Mesothelial cell of epicardium (in vitro differentiated cells): ENCODE data around the gene NCDN. TPM values are rescaled to one million over a fixed set of nuclear protein-coding genes. Genes with fewer than 3 reads are reported as not detected.

Source experiments
- DNase-seq, 2 experiments: peaks; one replicate each; pipeline ENCODE4 v3.0.0; 2021; ENCODE audit warnings: low spot score in 2 of 2; ENCODE audit not compliant: unreplicated experiment in 2 of 2
- H3K27ac Mint-ChIP-seq: 2 replicates; pipeline ENCODE4 v1.8.0; 2021; ENCODE audit warnings: mixed read lengths
- H3K27me3 Mint-ChIP-seq: 2 replicates; pipeline ENCODE4 v1.8.0; 2021; ENCODE audit warnings: low read depth, mixed read lengths
- H3K36me3 Mint-ChIP-seq: 2 replicates; pipeline ENCODE4 v1.8.0; 2021; ENCODE audit warnings: mixed read lengths
- H3K4me1 Mint-ChIP-seq: 2 replicates; pipeline ENCODE4 v1.8.0; 2021; ENCODE audit warnings: mixed read lengths
- H3K4me3 Mint-ChIP-seq: 2 replicates; pipeline ENCODE4 v1.8.0; 2021; ENCODE audit warnings: mild to moderate bottlenecking, moderate library complexity, mixed read lengths
- H3K9me3 Mint-ChIP-seq: 2 replicates; pipeline ENCODE4 v1.8.0; 2021; ENCODE audit warnings: mixed read lengths
- CTCF ChIP-seq: fragments of 200-600 bp; sonication (generic); IDR thresholded peaks from one replicate; pipeline ENCODE4 v1.5.0; 2021; ENCODE audit warnings: antibody characterized with exemption; ENCODE audit not compliant: unreplicated experiment
- total RNA-seq: library from RNA; stranded (reverse); gene quantifications from 3 replicates; pipeline ENCODE4 v1.2.1, GENCODE V29; 2021

NCDN gene
- total RNA-seq, 1 donor from 2014 or later = 27.8 TPM

GRCh38 chr1:35598895-35599294, 41.3 kb downstream of the NCDN start:
- H3K36me3 Mint-ChIP-seq = peaks cover 17% of the 10 kb centered on the region
- H3K27ac Mint-ChIP-seq = peak overlapping the region; percentile 55
- no peak overlapping the region for H3K4me3 Mint-ChIP-seq
- no peaks in the 10 kb centered on the region for H3K27me3 Mint-ChIP-seq
- peaks cover 5% of the 10 kb centered on the region for H3K4me1 Mint-ChIP-seq
- no peak for TF ChIP-seq CTCF
- DNase-seq = no peak
- H3K9me3 Mint-ChIP-seq = no peaks in the 10 kb centered on the region

GRCh38 chr1:35599411-35599810, 41.8 kb downstream of the NCDN start:
- Mint-ChIP-seq H3K4me1 (peaks cover 4% of the 10 kb centered on the region), H3K9me3 (no peaks in the 10 kb centered on the region), H3K27ac (no peak overlapping the region), H3K4me3 (no peak overlapping the region), H3K27me3 (no peaks in the 10 kb centered on the region), H3K36me3 (peaks cover 20% of the 10 kb centered on the region)
- TF ChIP-seq CTCF = no peak
- no peak for DNase-seq

GRCh38 chr1:35600593-35600992, 43.0 kb downstream of the NCDN start:
- Mint-ChIP-seq H3K9me3 (no peaks in the 10 kb centered on the region), H3K4me3 (no peak overlapping the region), H3K27ac (no peak overlapping the region), H3K27me3 (no peaks in the 10 kb centered on the region), H3K36me3 (peaks cover 22% of the 10 kb centered on the region), H3K4me1 (peaks cover 13% of the 10 kb centered on the region)
- DNase-seq = no peak
- TF ChIP-seq CTCF = no peak

GRCh38 chr1:35603468-35603867, 45.9 kb downstream of the NCDN start:
- no peak overlapping the region for H3K4me3 Mint-ChIP-seq
- no peak for TF ChIP-seq CTCF
- H3K9me3 Mint-ChIP-seq = peaks cover 19% of the 10 kb centered on the region
- peaks cover 20% of the 10 kb centered on the region for H3K4me1 Mint-ChIP-seq
- H3K27ac Mint-ChIP-seq = no peak overlapping the region
- H3K27me3 Mint-ChIP-seq = no peaks in the 10 kb centered on the region
- peaks cover 43% of the 10 kb centered on the region for H3K36me3 Mint-ChIP-seq
- DNase-seq = no peak

- no peaks in the 10 kb centered on the region for H3K27me3 Mint-ChIP-seq
- DNase-seq = no peak
- H3K36me3 Mint-ChIP-seq = peaks cover 45% of the 10 kb centered on the region
- H3K4me1 Mint-ChIP-seq = peaks cover 20% of the 10 kb centered on the region
- peaks cover 19% of the 10 kb centered on the region for H3K9me3 Mint-ChIP-seq
- no peak overlapping the region for H3K4me3 Mint-ChIP-seq
- H3K27ac Mint-ChIP-seq = peak overlapping the region; percentile 35
- TF ChIP-seq CTCF = no peak
Observed at GRCh38 chr1:35603941-35604340, 46.3 kb downstream of the NCDN start.
